Stimulated activated naive CD4-positive, alpha-beta T cell (primary cell): ENCODE data around the gene UQCRC1.
A peak's percentile ranks its signal among the peaks of the same experiment; 100 is the strongest.

Experiments used
- DNase-seq, 6 experiments: peaks; one replicate each; lab custom pipeline; 2025; lab: John Stamatoyannopoulos, UW

UQCRC1 gene

DNA sequence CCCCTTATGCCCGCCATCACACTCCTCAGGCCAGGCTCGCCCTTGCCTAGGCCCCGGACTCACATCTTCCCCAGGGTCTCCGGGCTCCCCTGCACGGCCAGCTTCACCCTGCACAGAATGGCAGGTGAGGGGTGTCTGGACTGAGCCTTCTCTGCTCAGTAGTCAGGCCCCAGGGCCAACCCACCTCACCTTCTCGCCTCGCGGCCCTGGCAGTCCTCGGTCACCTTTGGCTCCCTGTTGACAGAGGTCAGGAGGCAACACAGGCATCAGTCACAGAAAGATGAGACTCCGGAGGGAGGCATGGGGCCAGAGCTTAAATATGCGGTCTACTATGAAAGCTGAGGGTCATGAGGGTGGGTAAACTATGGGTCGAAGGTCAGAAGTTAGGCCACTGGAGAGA lies 37.5 kb downstream of the UQCRC1 start:
- no peak for DNase-seq

- no peak for DNase-seq
Observed at GRCh38 chr3:48569808-48570450, 39.5 kb downstream of the UQCRC1 start.

DNA sequence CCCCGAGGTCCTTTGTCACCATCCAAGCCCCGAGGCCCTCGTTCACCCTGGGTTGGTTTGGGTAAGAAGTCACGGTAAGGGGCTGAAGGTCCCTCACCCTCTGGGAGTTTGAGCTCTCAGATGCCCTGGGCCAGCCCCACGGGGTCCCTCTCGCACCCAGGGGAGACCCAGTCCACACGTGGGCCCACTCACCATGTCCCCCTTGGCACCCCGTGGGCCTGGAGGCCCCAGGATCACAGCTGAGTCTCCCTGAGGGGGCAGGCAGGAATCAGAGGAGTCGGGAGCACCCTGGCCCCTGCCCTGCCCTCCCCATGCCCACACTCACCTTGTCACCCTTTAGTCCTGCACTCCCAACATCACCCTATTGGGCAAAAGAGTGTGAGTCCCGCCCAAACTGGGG lies 40.0 kb downstream of the UQCRC1 start:
- DNase-seq = no peak

DNA sequence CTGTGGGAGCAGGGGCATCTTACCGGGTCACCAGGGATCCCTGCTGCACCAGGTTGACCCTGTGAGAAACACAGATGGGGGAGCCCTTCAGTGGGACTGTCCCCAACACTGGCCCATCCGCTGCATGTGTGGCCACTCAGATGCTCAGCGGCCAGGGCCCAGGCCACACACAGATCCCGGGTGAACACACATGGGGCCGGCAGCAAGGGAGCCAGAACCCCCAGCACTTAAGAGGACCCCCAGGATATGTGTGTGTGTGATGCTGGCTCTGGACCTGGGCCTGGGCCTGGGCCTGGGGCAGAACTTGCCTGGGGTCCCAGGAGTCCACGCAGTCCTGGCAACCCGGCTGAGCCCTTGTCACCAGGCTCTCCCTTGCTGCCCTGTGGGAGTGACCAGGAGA lies 41.0 kb downstream of the UQCRC1 start:
- no peak for DNase-seq

DNA sequence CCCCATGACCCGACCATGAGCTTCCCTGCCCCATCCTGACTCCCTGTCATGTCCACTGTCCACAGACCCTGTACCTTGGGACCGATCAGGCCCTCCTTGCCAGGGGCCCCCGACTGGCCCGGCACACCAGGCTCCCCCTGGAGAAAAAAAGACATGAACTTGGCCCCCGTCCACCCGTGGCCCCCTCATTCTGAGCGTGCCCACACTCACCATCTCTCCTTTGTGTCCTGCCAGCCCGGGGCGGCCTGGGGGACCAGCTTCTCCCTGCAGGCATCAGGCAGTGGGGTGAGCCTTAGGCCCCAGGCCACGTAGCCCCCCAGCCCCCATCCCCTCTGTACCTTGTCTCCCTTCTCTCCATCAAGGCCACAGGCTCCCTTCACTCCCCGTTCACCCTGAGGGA lies 41.9 kb downstream of the UQCRC1 start:
- DNase-seq = no peak

DNA sequence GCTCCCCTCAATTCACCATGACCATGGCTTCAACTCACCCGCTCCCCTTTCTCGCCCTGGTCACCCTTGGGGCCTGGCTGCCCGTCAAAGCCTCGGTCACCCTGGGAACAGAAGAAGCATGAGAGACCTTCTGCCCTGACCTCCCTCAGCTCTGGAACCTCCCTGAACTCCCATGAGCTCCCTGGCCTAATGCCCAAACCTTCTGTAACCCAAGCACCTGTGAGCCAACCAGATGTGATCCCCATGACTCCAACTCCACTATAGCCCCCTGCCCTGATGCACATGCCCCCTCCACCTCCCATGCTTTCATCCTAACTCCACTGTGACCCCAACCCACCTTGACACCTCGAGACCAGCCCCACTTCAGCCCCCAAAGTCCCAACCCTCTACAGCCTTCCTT lies 42.4 kb downstream of the UQCRC1 start:
- no peak for DNase-seq

GRCh38 chr3:48566401-48566760 lies 43.1 kb downstream of the UQCRC1 start:
- no peak for DNase-seq

- no peak for DNase-seq
Observed at GRCh38 chr3:48565591-48566400, 43.6 kb downstream of the UQCRC1 start.

GRCh38 chr3:48565186-48565585 lies 44.3 kb downstream of the UQCRC1 start:
- DNase-seq = no peak

DNA sequence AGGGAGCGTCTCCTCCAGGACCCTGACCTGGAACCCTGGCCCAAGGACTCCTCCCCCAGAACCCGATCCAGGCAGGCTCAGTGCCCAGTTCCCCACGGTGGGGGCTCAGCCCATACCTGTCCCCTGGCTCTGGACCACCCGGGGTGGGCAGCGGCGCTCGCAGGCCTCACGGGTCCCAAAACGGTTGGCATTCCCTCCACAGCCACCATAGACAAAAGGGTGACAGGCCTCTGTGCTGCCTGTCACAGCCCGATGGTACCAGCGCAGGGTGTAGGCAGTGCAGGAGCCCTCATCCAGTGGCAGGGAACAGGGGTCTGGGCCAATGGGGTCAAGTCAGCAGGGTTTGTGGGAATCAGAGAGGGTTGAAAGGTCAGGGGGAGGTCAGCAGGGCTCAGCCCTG lies 44.8 kb downstream of the UQCRC1 start:
- DNase-seq = no peak

- DNase-seq = no peak
Observed at GRCh38 chr3:48564022-48564421, 45.4 kb downstream of the UQCRC1 start.

DNA sequence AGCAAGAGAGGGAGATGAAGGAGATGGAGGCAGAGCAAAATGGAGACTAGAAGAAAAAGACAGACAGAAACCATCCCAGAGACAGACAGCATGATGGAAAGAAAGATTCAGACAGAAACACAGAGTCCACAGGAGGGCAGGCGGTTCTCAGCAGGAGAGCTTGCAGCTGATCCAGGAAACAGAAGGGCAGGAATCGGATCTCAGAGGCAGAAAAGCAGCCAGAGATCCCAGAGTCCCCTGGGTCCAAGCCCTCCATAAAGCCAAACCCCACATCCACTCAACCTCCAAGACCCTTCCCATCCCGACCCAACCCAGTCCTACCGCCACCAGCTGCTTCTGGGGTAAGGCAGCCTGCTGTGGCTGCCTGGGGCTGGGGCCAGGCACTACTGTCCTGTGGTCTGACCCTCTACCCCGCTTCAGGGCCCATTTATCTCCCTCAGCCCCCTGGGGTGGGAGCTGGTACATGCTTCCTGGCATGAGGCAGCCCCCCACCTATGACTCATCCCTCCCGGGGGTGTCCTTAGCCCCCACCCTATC lies 46.0 kb downstream of the UQCRC1 start, which contains the start of gene UCN2:
TSS of gene UCN2 (minus strand) at position 400 of the 537 bp plus-strand sequence. CDS start 657 bp downstream, outside the sequence.
- DNase-seq = no peak

- no peak for DNase-seq
Observed at GRCh38 chr3:48562367-48563095, 46.9 kb downstream of the UQCRC1 start.

DNA sequence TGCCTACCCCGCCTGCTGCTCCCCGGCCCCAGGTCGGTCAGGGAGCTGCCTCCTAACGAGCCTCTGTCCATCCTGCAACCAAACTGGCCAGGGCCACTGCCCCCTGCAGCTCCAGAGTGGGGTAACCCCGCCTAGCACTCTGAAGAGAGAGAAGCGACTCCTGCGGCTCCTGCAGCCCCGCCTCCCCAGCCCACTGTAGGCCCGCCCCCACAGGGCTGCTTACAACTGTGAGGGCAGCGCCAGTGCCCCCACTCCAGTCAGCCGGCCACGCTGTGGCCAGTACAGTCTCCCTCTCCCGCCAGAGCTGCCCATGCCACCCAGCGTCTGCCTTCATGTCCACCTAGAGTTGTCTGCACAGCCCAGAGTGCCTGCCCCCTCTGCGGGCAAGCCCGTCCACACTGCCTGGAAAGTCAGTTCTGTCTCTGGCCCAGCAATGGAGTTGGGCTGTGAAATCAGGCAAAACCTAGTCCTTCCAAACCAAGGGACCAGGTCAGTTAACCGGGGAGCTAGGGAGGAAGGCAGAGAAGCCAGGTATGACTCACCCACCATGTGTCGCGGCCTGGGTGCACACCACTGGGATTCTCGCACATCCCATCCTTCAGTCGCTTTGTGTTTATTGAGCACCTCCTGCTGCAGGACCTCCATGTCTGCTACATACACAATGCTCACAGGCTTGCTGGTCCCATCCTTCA lies 48.3 kb downstream of the UQCRC1 start:
- no peak for DNase-seq

GRCh38 chr3:48560648-48561018 lies 48.8 kb downstream of the UQCRC1 start:
- DNase-seq = no peak

DNA sequence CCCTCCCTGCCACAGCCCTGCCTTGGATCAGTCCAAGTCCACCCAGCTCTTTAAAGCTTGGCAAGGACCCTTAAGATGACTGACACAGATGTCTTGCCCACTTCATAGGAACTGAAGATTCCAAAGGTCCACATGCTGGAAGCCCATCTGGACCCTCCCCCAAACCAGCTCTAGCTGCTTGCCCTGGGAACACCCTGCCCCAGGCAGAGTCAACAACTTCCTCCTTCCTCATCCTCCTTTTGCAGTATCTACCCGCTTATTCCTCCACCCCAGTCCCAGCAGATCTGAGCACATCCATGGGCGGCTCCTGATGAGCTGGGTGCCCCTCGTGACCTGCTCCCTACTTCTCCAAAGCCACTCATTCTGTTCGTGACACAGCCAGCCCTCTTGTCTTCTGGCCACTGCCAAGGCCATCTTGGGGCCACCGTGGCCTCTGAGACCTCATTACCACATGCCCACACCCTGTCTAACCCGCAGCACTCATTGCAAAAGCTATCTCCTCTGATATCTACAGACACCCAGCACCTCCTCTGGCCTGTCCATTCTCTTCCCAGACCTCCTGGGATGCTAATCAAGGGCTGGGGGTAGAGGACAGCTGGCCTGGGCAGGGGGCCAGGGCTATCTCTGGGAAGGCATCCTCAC lies 50.8 kb downstream of the UQCRC1 start:
- no peak for DNase-seq

DNA sequence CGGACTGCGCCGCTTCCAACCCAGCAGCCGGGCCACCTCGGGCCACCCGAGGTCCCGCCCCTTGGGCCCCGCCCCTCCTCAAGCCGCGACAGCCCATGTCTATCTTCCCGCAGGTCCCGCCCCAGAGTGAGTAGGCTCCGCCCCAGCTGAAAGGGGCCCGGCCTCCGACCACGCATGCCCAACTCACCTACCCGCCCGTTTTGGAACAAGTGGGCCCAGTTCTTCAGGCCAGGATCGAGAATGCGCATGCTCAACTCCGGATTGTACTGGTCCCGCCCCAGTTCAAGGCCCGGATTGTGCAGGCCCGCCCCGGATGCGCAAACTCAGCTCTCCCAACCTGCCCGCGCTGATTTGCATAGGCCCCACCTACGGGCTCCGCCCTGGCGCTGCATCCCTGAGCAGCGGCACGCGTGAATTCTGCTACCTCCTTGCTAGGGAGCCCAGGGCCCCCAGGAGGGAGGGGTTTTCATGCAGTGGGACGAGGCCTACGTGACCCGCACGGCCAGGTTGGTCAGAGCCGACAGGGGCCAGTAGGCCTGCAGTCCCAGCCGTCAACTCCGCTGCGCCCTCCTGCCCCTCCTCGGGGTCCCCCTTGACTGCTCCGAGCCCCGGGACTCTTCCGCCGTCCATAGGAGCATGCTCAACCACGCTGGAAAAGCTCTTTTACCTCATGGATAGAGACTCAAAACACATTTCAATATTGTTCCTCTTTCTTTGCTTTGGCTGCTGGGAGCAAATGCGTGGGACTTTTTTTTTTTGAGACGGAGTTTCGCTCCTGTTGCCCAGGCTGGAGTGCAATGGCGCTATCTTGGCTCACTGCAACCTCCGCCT lies 52.4 kb downstream of the UQCRC1 start, which contains the start of gene PFKFB4:
TSS of gene PFKFB4 (minus strand) at position 8 of the 831 bp plus-strand sequence. CDS start 26 bp downstream, outside the sequence.
- DNase-seq = peak; percentile 97 to 100 (median 99)

DNA sequence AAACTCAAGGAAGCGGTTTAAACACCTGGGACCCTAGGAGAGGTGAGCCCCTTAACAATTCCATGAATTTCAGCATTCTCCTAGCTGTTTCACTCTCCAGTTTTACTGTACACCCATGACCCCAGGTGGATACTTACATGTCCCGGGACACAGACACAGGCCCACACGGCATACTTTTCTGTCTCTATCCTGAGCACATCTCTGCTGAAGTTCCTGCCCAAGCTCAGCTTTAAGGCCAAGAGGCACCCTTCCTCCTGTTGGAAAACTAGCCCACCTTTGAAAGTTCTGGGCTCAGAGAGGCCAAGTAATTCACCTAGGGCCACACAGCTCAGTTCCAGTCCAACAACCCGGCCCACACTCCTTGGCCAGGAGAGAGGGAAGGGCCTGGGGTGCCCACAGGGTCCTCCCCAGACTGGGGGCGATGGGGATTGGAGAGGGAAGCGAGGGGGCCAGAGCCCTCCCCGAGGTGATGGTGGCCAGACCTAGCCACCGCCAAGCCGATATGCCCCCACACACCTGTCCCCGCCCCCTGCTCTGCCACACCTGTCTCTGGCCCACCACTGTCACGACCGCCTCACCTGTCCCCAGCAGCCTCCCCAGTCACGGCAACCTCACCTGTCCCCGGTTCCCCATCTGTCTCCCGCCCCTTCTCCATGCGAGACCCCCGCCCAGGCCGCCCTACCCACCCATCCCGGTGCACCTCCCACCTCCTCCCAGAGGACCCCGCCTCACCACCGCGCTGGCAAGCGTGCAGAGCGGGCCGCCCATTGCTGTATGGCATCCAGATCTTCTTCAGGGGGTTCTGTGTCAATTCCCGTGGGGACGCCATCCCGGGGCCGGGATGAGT lies 53.3 kb downstream of the UQCRC1 start:
- DNase-seq = no peak

DNA sequence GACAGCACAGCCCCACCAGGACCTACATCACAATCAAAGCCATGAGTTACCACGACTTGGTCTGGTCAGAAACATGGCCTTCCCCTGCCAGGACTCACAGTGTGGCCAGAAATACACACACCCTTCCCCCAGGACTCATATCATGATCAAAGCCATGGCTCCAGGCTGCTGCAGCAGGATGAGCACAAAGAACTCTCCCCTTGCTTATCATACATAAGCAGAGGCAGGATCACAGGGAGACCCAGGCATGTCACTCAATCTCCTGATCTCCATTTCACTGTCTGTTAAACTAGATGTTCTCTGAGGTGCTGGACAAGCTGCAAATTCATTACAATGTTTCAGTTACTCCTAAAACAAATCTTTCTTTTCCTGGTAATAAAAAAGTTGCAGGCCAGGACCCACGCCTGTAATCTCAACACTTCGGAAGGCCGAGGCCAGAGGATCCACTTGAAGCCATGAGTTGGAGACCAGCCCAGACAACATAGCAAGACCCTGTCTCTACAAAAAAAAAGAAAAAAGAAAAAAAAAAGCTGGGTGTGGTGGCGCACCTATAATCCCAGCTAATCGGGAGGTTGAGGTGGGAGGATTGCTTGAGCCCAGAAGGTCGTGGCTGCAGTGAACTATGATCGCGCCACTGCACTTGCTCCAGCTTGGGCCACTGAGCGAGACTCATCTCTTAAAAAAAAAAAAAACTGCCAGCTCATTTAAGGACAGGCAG lies 54.1 kb downstream of the UQCRC1 start:
- DNase-seq = no peak
